Motor neuron (in vitro differentiated cells): Measurements from ENCODE around the gene OGFOD2. TPM values are rescaled to one million over a fixed set of nuclear protein-coding genes. Genes with fewer than 3 reads are reported as not detected.

Experiments
- ATAC-seq, 8 experiments: fragments of 200-7000 bp; cut with Tn5 transposase; replicated peaks in 6 of 8; 2 replicates each; pipeline ENCODE4 v1.8.0; 2021; ENCODE audit warnings: mild to moderate bottlenecking in 8 of 8, moderate library complexity in 8 of 8
- H3K27ac ChIP-seq, 2 donors: fragments of 250-450 bp; sonication (Bioruptor Pico); 2 replicates each; pipeline ENCODE4 v1.9.0; 2021; ENCODE audit warnings: antibody characterized with exemption in 2 of 2, mild to moderate bottlenecking in 2 of 2, moderate library complexity in 1 of 2
- H3K4me1 ChIP-seq, 2 donors: fragments of 250-450 bp; sonication (Bioruptor Pico); replicated peaks in 1 of 2; 2 replicates each; pipeline ENCODE4 v1.6.1; 2021; ENCODE audit warnings: antibody characterized with exemption in 2 of 2, mild to moderate bottlenecking in 2 of 2, moderate library complexity in 1 of 2
- H3K4me3 ChIP-seq, 5 donors: fragments of 250-450 bp; sonication (Bioruptor Pico); 2 replicates each; pipeline ENCODE4 v1.9.0; 2021; ENCODE audit warnings: antibody characterized with exemption in 5 of 5, mild to moderate bottlenecking in 5 of 5, moderate library complexity in 4 of 5
- WGBS, 10 experiments: fragments of 450-650 bp; shearing (Covaris generic); methylation state at CpG; one replicate each; pipeline ENCODE4 v1.0.0; 2022; 5-methylcytosine and 5-hydroxymethylcytosine counted together
- in situ Hi-C, 9 experiments: fragments of 400-800 bp; cut with MboI; loops; one replicate each; pipeline ENCODE4 v1.15.0; 2021; ENCODE audit warnings: low sequenced_read_pairs in 9 of 9, low pct_unique_long_range_greater_than_20kb in 2 of 9; ENCODE audit not compliant: unreplicated experiment in 9 of 9
- total RNA-seq, 8 experiments: library from RNA; unstranded; fragments of 300-600 nt; gene quantifications; 2 replicates each; pipeline versions ENCODE4 v1.2.3 to v1.2.4, GENCODE V29; 2022

Gene OGFOD2
- total RNA-seq, 8 experiments from 2014 or later, result 7.1 to 17.7 (median 11.9) TPM

- in situ Hi-C loops, result no loop called here
- no peak overlapping the region for H3K27ac ChIP-seq
- ATAC-seq, result no peak
- WGBS, 10 experiments, result 78 to 100% (median 89%) methylated on average over 2 to 11 of the region's 13 CpGs; no CpG with 5 or more reads in 2 of the 10 experiments
- H3K4me3 ChIP-seq, result no peak overlapping the region
- no peaks in the 10 kb centered on the region for H3K4me1 ChIP-seq
Observed at GRCh38 chr12:122943196-122943595, 31.8 kb upstream of the OGFOD2 start.

- WGBS, 10 experiments, result 54 to 100% (median 80%) methylated on average over 1 to 5 of the region's 14 CpGs; no CpG with 5 or more reads in 3 of the 10 experiments
- peak in 4 of 8 experiments; percentile 15 to 49 (median 20) for ATAC-seq
- in situ Hi-C loops, result no loop called here
- H3K27ac ChIP-seq, result no peak overlapping the region
- H3K4me1 ChIP-seq, result no peaks in the 10 kb centered on the region
- H3K4me3 ChIP-seq, result no peak overlapping the region
Observed at GRCh38 chr12:122944605-122945592, 30.1 kb upstream of the OGFOD2 start.

- Histone ChIP-seq H3K4me1 (no peaks in the 10 kb centered on the region), H3K4me3 (no peak overlapping the region), H3K27ac (no peak overlapping the region)
- in situ Hi-C loops, result no loop called here
- ATAC-seq, result peak; percentile 92 to 97 (median 96)
- 0 to 100% (median 45%) methylated on average over 1 to 5 of the region's 10 CpGs; no CpG with 5 or more reads in 6 of the 10 experiments for WGBS, 10 experiments
Observed at GRCh38 chr12:122946690-122947341, 28.2 kb upstream of the OGFOD2 start.

- 20 to 93% (median 80%) methylated on average over 1 to 9 of the region's 15 CpGs; no CpG with 5 or more reads in 7 of the 10 experiments for WGBS, 10 experiments
- H3K27ac ChIP-seq, result no peak overlapping the region
Observed at GRCh38 chr12:122947352-122947792, 27.7 kb upstream of the OGFOD2 start.

GRCh38 chr12:122948605-122949004 lies 26.4 kb upstream of the OGFOD2 start:
- ATAC-seq, result no peak
- no peak overlapping the region for H3K27ac ChIP-seq
- H3K4me1 ChIP-seq, result no peaks in the 10 kb centered on the region
- H3K4me3 ChIP-seq, result no peak overlapping the region
- in situ Hi-C loops, result no loop called here
- 100% methylated on average over 1 of the region's 14 CpGs; no CpG with 5 or more reads in 8 of the 10 experiments for WGBS, 10 experiments

More at GRCh38 chr12:122947352-122947792, 27.7 kb upstream of the OGFOD2 start:
- in situ Hi-C loops, result no loop called here
- H3K4me1 ChIP-seq, result no peaks in the 10 kb centered on the region
- ATAC-seq, result peak in 2 of 8 experiments; percentile 1 to 2
- no peak overlapping the region for H3K4me3 ChIP-seq

- 100% methylated on average over 1 of the region's 8 CpGs; no CpG with 5 or more reads in 7 of the 10 experiments for WGBS, 10 experiments
- H3K27ac ChIP-seq, result no peak overlapping the region
- no peak overlapping the region for H3K4me3 ChIP-seq
- no peak for ATAC-seq
- in situ Hi-C loops, result no loop called here
- no peaks in the 10 kb centered on the region for H3K4me1 ChIP-seq
Observed at GRCh38 chr12:122949405-122949804, 25.6 kb upstream of the OGFOD2 start.

GRCh38 chr12:122949816-122950675 lies 25.0 kb upstream of the OGFOD2 start:
- Histone ChIP-seq H3K27ac (no peak overlapping the region), H3K4me1 (no peaks in the 10 kb centered on the region), H3K4me3 (no peak overlapping the region)
- no peak for ATAC-seq
- in situ Hi-C loops, result loop anchor here in 5 of 9 experiments (10.0 to 25.0 kb wide), 3 partner anchors 88 to 155 kb away; no protein-coding TSS in a partner anchor
- WGBS, 10 experiments, result 80 to 100% (median 85%) methylated on average over 1 to 6 of the region's 27 CpGs; no CpG with 5 or more reads in 4 of the 10 experiments

GRCh38 chr12:122951406-122951805 lies 23.6 kb upstream of the OGFOD2 start:
- in situ Hi-C loops, result loop anchor here in 5 of 9 experiments (10.0 to 25.0 kb wide), 3 partner anchors 89 to 157 kb away; no protein-coding TSS in a partner anchor
- Histone ChIP-seq H3K4me1 (no peaks in the 10 kb centered on the region), H3K4me3 (no peak overlapping the region), H3K27ac (no peak overlapping the region)
- no peak for ATAC-seq
- whole genome bisulfite sequencing, 10 experiments, result 46 to 100% (median 74%) methylated on average over 1 to 6 of the region's 9 CpGs; no CpG with 5 or more reads in 1 of the 10 experiments

- ATAC-seq, result peak; percentile 90 to 100 (median 94)
- no peaks in the 10 kb centered on the region for H3K4me1 ChIP-seq
- H3K27ac ChIP-seq, result no peak overlapping the region
- 20 to 100% (median 67%) methylated on average over 1 to 9 of the region's 12 CpGs; no CpG with 5 or more reads in 1 of the 10 experiments for WGBS, 10 experiments
- H3K4me3 ChIP-seq, result no peak overlapping the region
- in situ Hi-C loops, result loop anchor here in 5 of 9 experiments (10.0 to 25.0 kb wide), 3 partner anchors 90 to 157 kb away; no protein-coding TSS in a partner anchor
Observed at GRCh38 chr12:122951979-122952892, 22.8 kb upstream of the OGFOD2 start.

GRCh38 chr12:122955156-122955555 lies 19.9 kb upstream of the OGFOD2 start:
- Histone ChIP-seq H3K4me3 (no peak overlapping the region), H3K27ac (no peak overlapping the region), H3K4me1 (no peaks in the 10 kb centered on the region)
- in situ Hi-C loops, result loop anchor here in 5 of 9 experiments (10.0 to 25.0 kb wide), 3 partner anchors 93 to 160 kb away; no protein-coding TSS in a partner anchor
- 64 to 96% (median 73%) methylated on average over 3 to 7 of the region's 8 CpGs; no CpG with 5 or more reads in 5 of the 10 experiments for WGBS, 10 experiments
- no peak for ATAC-seq

- 20 to 100% (median 75%) methylated on average over 1 to 2 of the region's 2 CpGs; no CpG with 5 or more reads in 6 of the 10 experiments for WGBS, 10 experiments
- in situ Hi-C loops, result loop anchor here in 5 of 9 experiments (10.0 to 25.0 kb wide), 3 partner anchors 94 to 161 kb away; no protein-coding TSS in a partner anchor
- H3K4me3 ChIP-seq, result no peak overlapping the region
- H3K4me1 ChIP-seq, result no peaks in the 10 kb centered on the region
- ATAC-seq, result no peak
- H3K27ac ChIP-seq, result no peak overlapping the region
Observed at GRCh38 chr12:122956035-122956434, 19.0 kb upstream of the OGFOD2 start.
